ENCODE results near the gene STARD5.

The STARD5 gene

GRCh38 chr15:81268881-81269601 is 54.9 kb downstream of the STARD5 start:
- Mint-ChIP-seq H3K27ac (no peak overlapping the region), H3K36me3 (ENCODE audit: low read depth) (no peaks in the 10 kb centered on the region), H3K4me1 (peaks cover 19% of the 10 kb centered on the region), H3K9me3 (no peaks in the 10 kb centered on the region), H3K4me3 (no peak overlapping the region), H3K27me3 (ENCODE audit: low read depth, poor library complexity) (peaks cover 10% of the 10 kb centered on the region)
- DNase-seq: no peak
- no peak for TF ChIP-seq CTCF (IDR thresholded peaks at IDR 0.05)

- no peak overlapping the region for H3K4me3 Mint-ChIP-seq
- H3K9me3 Mint-ChIP-seq: no peaks in the 10 kb centered on the region
- no peaks in the 10 kb centered on the region for H3K36me3 Mint-ChIP-seq (ENCODE audit: low read depth)
Observed at GRCh38 chr15:81268340-81268739, 55.6 kb downstream of the STARD5 start.

GRCh38 chr15:81265944-81266775 is 57.8 kb downstream of the STARD5 start:
- peak; percentile 90 for DNase-seq
- Mint-ChIP-seq H3K27ac (no peak overlapping the region), H3K9me3 (no peaks in the 10 kb centered on the region), H3K4me3 (peak overlapping the region; percentile 74), H3K4me1 (peaks cover 19% of the 10 kb centered on the region), H3K27me3 (ENCODE audit: low read depth, poor library complexity) (peaks cover 6% of the 10 kb centered on the region), H3K36me3 (ENCODE audit: low read depth) (no peaks in the 10 kb centered on the region)
- peak; percentile 72 for TF ChIP-seq CTCF (IDR thresholded peaks at IDR 0.05)

More at GRCh38 chr15:81268340-81268739, 55.6 kb downstream of the STARD5 start:
- H3K4me1 Mint-ChIP-seq: peaks cover 19% of the 10 kb centered on the region
- peaks cover 10% of the 10 kb centered on the region for H3K27me3 Mint-ChIP-seq (ENCODE audit: low read depth, poor library complexity)
- no peak for DNase-seq
- no peak overlapping the region for H3K27ac Mint-ChIP-seq
- no peak for TF ChIP-seq CTCF (IDR thresholded peaks at IDR 0.05)

GRCh38 chr15:81265256-81265943 is 58.5 kb downstream of the STARD5 start:
- peaks cover 19% of the 10 kb centered on the region for H3K4me1 Mint-ChIP-seq
- no peaks in the 10 kb centered on the region for H3K36me3 Mint-ChIP-seq (ENCODE audit: low read depth)
- peak overlapping the region; percentile 24 for H3K4me3 Mint-ChIP-seq
- no peak for TF ChIP-seq CTCF (IDR thresholded peaks at IDR 0.05)
- peaks cover 2% of the 10 kb centered on the region for H3K27me3 Mint-ChIP-seq (ENCODE audit: low read depth, poor library complexity)
- no peaks in the 10 kb centered on the region for H3K9me3 Mint-ChIP-seq
- no peak overlapping the region for H3K27ac Mint-ChIP-seq
- no peak for DNase-seq

- H3K27ac Mint-ChIP-seq: no peak overlapping the region
- H3K36me3 Mint-ChIP-seq (ENCODE audit: low read depth): no peaks in the 10 kb centered on the region
- DNase-seq: no peak
- TF ChIP-seq CTCF (IDR thresholded peaks at IDR 0.05): no peak
- H3K27me3 Mint-ChIP-seq (ENCODE audit: low read depth, poor library complexity): no peaks in the 10 kb centered on the region
- no peaks in the 10 kb centered on the region for H3K9me3 Mint-ChIP-seq
- H3K4me1 Mint-ChIP-seq: peaks cover 19% of the 10 kb centered on the region
- H3K4me3 Mint-ChIP-seq: no peak overlapping the region
Observed at GRCh38 chr15:81264072-81264857, 59.7 kb downstream of the STARD5 start.

All from nephron progenitor cell (in vitro differentiated cells).